ENCODE data around the gene FOXN3.

Gene FOXN3

GRCh38 chr14:89293314-89293916 is 123.6 kb downstream of the FOXN3 start:
- TF ChIP-seq CTCF (conservative IDR thresholded peaks at IDR 0.05; ENCODE audit: low read depth, low read length), result no peak
- DNase-seq (ENCODE audit: low read depth), result no peak
- no peak overlapping the region for H3K4me3 ChIP-seq (ENCODE audit: low read length)

GRCh38 chr14:89292579-89293313 is 124.3 kb downstream of the FOXN3 start:
- no peak for TF ChIP-seq CTCF (conservative IDR thresholded peaks at IDR 0.05; ENCODE audit: low read depth, low read length)
- DNase-seq (ENCODE audit: low read depth), result no peak
- H3K4me3 ChIP-seq (ENCODE audit: low read length), result no peak overlapping the region

GRCh38 chr14:89291351-89291940 is 125.6 kb downstream of the FOXN3 start:
- no peak for DNase-seq (ENCODE audit: low read depth)
- TF ChIP-seq CTCF (conservative IDR thresholded peaks at IDR 0.05; ENCODE audit: low read depth, low read length), result no peak
- H3K4me3 ChIP-seq (ENCODE audit: low read length), result no peak overlapping the region

- no peak for TF ChIP-seq CTCF (conservative IDR thresholded peaks at IDR 0.05; ENCODE audit: low read depth, low read length)
- no peak for DNase-seq (ENCODE audit: low read depth)
Observed at GRCh38 chr14:89290813-89291212, 126.2 kb downstream of the FOXN3 start.

GRCh38 chr14:89289477-89289876 is 127.6 kb downstream of the FOXN3 start:
- DNase-seq (ENCODE audit: low read depth), result no peak
- TF ChIP-seq CTCF (conservative IDR thresholded peaks at IDR 0.05; ENCODE audit: low read depth, low read length), result no peak
- no peak overlapping the region for H3K4me3 ChIP-seq (ENCODE audit: low read length)

More at GRCh38 chr14:89290813-89291212, 126.2 kb downstream of the FOXN3 start:
- H3K4me3 ChIP-seq (ENCODE audit: low read length), result no peak overlapping the region

GRCh38 chr14:89288114-89288513 is 128.9 kb downstream of the FOXN3 start:
- TF ChIP-seq CTCF (conservative IDR thresholded peaks at IDR 0.05; ENCODE audit: low read depth, low read length), result no peak
- no peak for DNase-seq (ENCODE audit: low read depth)
- H3K4me3 ChIP-seq (ENCODE audit: low read length), result no peak overlapping the region

Measured in retinal pigment epithelial cell (primary cell).